ENCODE results near the gene GPC1. TPM values are rescaled to one million over a fixed set of nuclear protein-coding genes. Genes with fewer than 3 reads are reported as not detected.
A peak's percentile ranks its signal among the peaks of the same experiment; 100 is the strongest.

Gene GPC1
- total RNA-seq, 2 donors from 2014 or later, result 37.8 to 69.7 TPM

- Mint-ChIP-seq H3K36me3 (ENCODE audit: low read depth) (peaks cover 3% of the 10 kb centered on the region), H3K4me1 (no peaks in the 10 kb centered on the region), H3K27me3 (ENCODE audit: insufficient read depth) (peaks cover 6% of the 10 kb centered on the region), H3K4me3 (no peak overlapping the region), H3K9me3 (peaks cover 11% of the 10 kb centered on the region), H3K27ac (no peak overlapping the region)
- Histone ChIP-seq H3K27ac (ENCODE audit: low read depth, low read length) (no peak overlapping the region), H3K36me3 (ENCODE audit: control insufficient read depth, insufficient read depth, low read length) (no peaks in the 10 kb centered on the region), H3K4me3 (ENCODE audit: low read length) (no peak overlapping the region), H3K9me3 (ENCODE audit: control insufficient read depth, low read length) (peaks cover 10% of the 10 kb centered on the region), H3K9ac (ENCODE audit: extremely low read depth, low read length, poor library complexity, severe bottlenecking) (no peak overlapping the region), H3K4me1 (ENCODE audit: control insufficient read depth, insufficient read depth, low read length) (no peaks in the 10 kb centered on the region), H3K27me3 (ENCODE audit: control insufficient read depth, insufficient read depth, low read length, poor library complexity, severe bottlenecking) (no peaks in the 10 kb centered on the region)
- DNase-seq, result no peak
- WGBS, 2 experiments (ENCODE audit: insufficient coverage in 1 of 2, insufficient read length in 1 of 2), result 94 to 96% methylated on average over 5 to 6 of the region's 6 CpGs
- no peak for TF ChIP-seq CTCF (conservative IDR thresholded peaks at IDR 0.05)
These were observed 34.3 kb downstream of the GPC1 start for GRCh38 chr2:240469740-240470139.

DNA sequence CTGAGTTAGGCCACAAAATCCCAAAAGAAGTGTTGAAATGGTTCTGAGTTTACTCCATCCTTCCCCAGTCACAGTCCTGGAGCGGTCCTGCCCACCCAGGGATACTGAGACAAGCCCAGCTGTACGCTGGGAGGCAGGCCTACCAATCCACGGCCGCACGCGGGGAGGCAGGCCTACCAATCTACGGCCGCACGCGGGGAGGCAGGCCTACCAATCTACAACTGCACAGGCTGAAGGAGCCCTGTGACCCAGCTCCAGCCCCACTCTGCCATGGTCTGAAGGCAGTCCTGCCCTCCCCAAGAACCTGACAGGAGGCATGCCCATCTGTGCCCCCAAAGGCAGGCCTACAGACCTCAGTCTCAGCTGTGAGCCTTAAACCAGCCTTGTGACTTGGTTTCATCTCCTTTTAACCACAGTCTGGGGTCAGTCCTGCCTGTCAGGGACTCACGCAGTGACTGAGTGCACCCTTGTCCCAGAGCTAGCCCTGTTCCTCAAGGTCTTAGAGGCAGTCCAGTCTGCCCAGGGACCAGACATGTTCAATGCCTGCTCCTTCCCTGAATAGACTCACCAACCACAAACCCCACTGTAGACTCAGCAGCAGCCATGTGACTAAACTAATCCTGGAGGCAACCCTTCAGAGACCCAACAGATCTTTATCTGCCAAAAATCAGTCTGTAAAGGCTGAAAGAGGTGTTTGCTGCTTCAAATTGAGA lies 36.8 kb downstream of the GPC1 start:
- DNase-seq, result peak; percentile 37
- WGBS, 2 experiments (ENCODE audit: insufficient coverage in 1 of 2, insufficient read length in 1 of 2), result 87 to 100% methylated on average over 1 to 11 of the region's 11 CpGs
- Histone ChIP-seq H3K9ac (ENCODE audit: extremely low read depth, low read length, poor library complexity, severe bottlenecking) (no peak overlapping the region), H3K4me1 (ENCODE audit: control insufficient read depth, insufficient read depth, low read length) (no peaks in the 10 kb centered on the region), H3K27me3 (ENCODE audit: control insufficient read depth, insufficient read depth, low read length, poor library complexity, severe bottlenecking) (no peaks in the 10 kb centered on the region), H3K27ac (ENCODE audit: low read depth, low read length) (no peak overlapping the region), H3K36me3 (ENCODE audit: control insufficient read depth, insufficient read depth, low read length) (no peaks in the 10 kb centered on the region), H3K4me3 (ENCODE audit: low read length) (no peak overlapping the region), H3K9me3 (ENCODE audit: control insufficient read depth, low read length) (peaks cover 20% of the 10 kb centered on the region)
- no peaks in the 10 kb centered on the region for H3K4me1 Mint-ChIP-seq
- no peaks in the 10 kb centered on the region for H3K36me3 Mint-ChIP-seq (ENCODE audit: low read depth)
- no peak for TF ChIP-seq CTCF (conservative IDR thresholded peaks at IDR 0.05)
- no peak overlapping the region for H3K27ac Mint-ChIP-seq
- no peak overlapping the region for H3K4me3 Mint-ChIP-seq
- peaks cover 8% of the 10 kb centered on the region for H3K27me3 Mint-ChIP-seq (ENCODE audit: insufficient read depth)
- peaks cover 11% of the 10 kb centered on the region for H3K9me3 Mint-ChIP-seq

DNA sequence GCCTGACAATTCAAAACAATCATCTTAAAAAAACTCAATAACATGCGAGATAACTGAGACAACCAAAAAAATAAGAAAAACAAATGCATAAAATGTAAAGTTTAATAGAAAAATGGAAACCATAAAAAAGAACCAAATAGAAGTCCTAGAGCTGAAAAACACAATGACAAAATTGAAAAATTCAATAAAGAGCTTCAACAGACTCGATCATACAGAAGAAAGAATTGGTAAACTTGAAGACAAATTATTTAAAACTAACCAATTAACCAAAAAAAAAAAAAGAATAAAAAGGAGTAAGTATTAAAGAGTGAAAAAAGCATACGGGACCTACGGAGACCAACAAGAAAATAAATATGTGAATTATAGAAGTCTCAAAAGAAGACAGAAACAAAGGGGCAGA lies 37.7 kb downstream of the GPC1 start:
- no peaks in the 10 kb centered on the region for H3K36me3 ChIP-seq (ENCODE audit: control insufficient read depth, insufficient read depth, low read length)
- Mint-ChIP-seq H3K4me3 (no peak overlapping the region), H3K27me3 (ENCODE audit: insufficient read depth) (peaks cover 8% of the 10 kb centered on the region), H3K27ac (no peak overlapping the region), H3K36me3 (ENCODE audit: low read depth) (no peaks in the 10 kb centered on the region), H3K9me3 (peaks cover 11% of the 10 kb centered on the region), H3K4me1 (no peaks in the 10 kb centered on the region)
- DNase-seq, result no peak
- H3K27ac ChIP-seq (ENCODE audit: low read depth, low read length), result no peak overlapping the region
- no peaks in the 10 kb centered on the region for H3K27me3 ChIP-seq (ENCODE audit: control insufficient read depth, insufficient read depth, low read length, poor library complexity, severe bottlenecking)
- no peak overlapping the region for H3K4me3 ChIP-seq (ENCODE audit: low read length)
- peaks cover 20% of the 10 kb centered on the region for H3K9me3 ChIP-seq (ENCODE audit: control insufficient read depth, low read length)
- WGBS, 2 experiments (ENCODE audit: insufficient coverage in 1 of 2, insufficient read length in 1 of 2), result 96 to 100% methylated on average over 2 to 3 of the region's 4 CpGs
- H3K4me1 ChIP-seq (ENCODE audit: control insufficient read depth, insufficient read depth, low read length), result no peaks in the 10 kb centered on the region
- TF ChIP-seq CTCF (conservative IDR thresholded peaks at IDR 0.05), result no peak
- no peak overlapping the region for H3K9ac ChIP-seq (ENCODE audit: extremely low read depth, low read length, poor library complexity, severe bottlenecking)

Measured in endodermal cell (in vitro differentiated cells).